ENCODE measurements around the gene ASB13. TPM values are rescaled to one million over a fixed set of nuclear protein-coding genes. Genes with fewer than 3 reads are reported as not detected.

Gene ASB13
- total RNA-seq, 1 experiment from 2014 or later, result 25.9 TPM

- peaks cover 30% of the 10 kb centered on the region; the same call in 1 of the 2 replicates for H3K79me2 ChIP-seq (ENCODE audit: insufficient read depth, low read length)
- ChIA-PET CTCF (no interaction called here), POLR2A (no interaction called here), RAD21 (ENCODE audit: low non-redundant PET in 1 of 2, low total read pairs in 2 of 2, uncharacterized antibody in 2 of 2, unreplicated experiment in 2 of 2) (no interaction called here)
- intact Hi-C loops (cut with micrococcal nuclease), result no loop called here
- H3K9me2 ChIP-seq (ENCODE audit: insufficient read depth), result no peaks in the 10 kb centered on the region
- H4K20me1 ChIP-seq (ENCODE audit: insufficient read depth), result no peaks in the 10 kb centered on the region
- no peak overlapping the region for H3K9ac ChIP-seq (ENCODE audit: low read length)
- no peak for DNase-seq (ENCODE audit: low read depth, low spot score)
- H3K4me2 ChIP-seq (ENCODE audit: low read length), result no peak overlapping the region
- BruUV-seq (replicated peaks), result no TSS peak
- no peak overlapping the region for H3K4me3 ChIP-seq (replicated peaks in 1 of 2; ENCODE audit: low read depth in 1 of 2, low read length in 2 of 2)
- H3K27me3 ChIP-seq (ENCODE audit: insufficient read depth, low read length), result no peaks in the 10 kb centered on the region
- H2AFZ ChIP-seq (ENCODE audit: low read depth, low read length, poor library complexity, severe bottlenecking), result no peak overlapping the region
- no peaks in the 10 kb centered on the region for H3K9me3 ChIP-seq (ENCODE audit: control insufficient read depth in 1 of 2, insufficient read depth in 1 of 2, low read depth in 1 of 2, low read length in 2 of 2)
- H3K36me3 ChIP-seq (ENCODE audit: control insufficient read depth in 1 of 2, insufficient read depth in 2 of 2, low read length in 2 of 2), result no peaks in the 10 kb centered on the region
- H3K4me1 ChIP-seq (ENCODE audit: control insufficient read depth in 1 of 2, insufficient read depth in 2 of 2, low read length in 2 of 2), result peaks cover 9 to 43% of the 10 kb centered on the region in 2 experiments; a peak in 3 of 4 replicates
- TF ChIP-seq ZFX (IDR thresholded peaks at IDR 0.05), result no peak
- no peak for TF ChIP-seq EZH2phosphoT487 (IDR thresholded peaks at IDR 0.05; ENCODE audit: borderline replicate concordance)
- no peak for TF ChIP-seq EZH2 (IDR thresholded peaks at IDR 0.05)
- no peak for TF ChIP-seq POLR2A (IDR thresholded peaks at IDR 0.05; ENCODE audit: borderline replicate concordance, extremely low read depth, insufficient read depth, insufficient read length)
- H3K27ac ChIP-seq (ENCODE audit: low read depth, low read length), result no peak overlapping the region
- ATAC-seq, result no peak
Observed at GRCh38 chr10:5662708-5663579, 3.5 kb downstream of the ASB13 start.

- CTCF ChIA-PET, result no interaction called here
- H3K36me3 ChIP-seq (ENCODE audit: control insufficient read depth in 1 of 2, insufficient read depth in 2 of 2, low read length in 2 of 2), result no peaks in the 10 kb centered on the region
- H4K20me1 ChIP-seq (ENCODE audit: insufficient read depth), result no peaks in the 10 kb centered on the region
- H3K9me2 ChIP-seq (ENCODE audit: insufficient read depth), result no peaks in the 10 kb centered on the region
- no peak overlapping the region for H2AFZ ChIP-seq (ENCODE audit: low read depth, low read length, poor library complexity, severe bottlenecking)
- BruUV-seq (replicated peaks), result no TSS peak
- H3K79me2 ChIP-seq (ENCODE audit: insufficient read depth, low read length), result peaks cover 35% of the 10 kb centered on the region; the same call in 1 of the 2 replicates
- no peak for ATAC-seq
- H3K9me3 ChIP-seq (ENCODE audit: control insufficient read depth in 1 of 2, insufficient read depth in 1 of 2, low read depth in 1 of 2, low read length in 2 of 2), result no peaks in the 10 kb centered on the region
- H3K4me1 ChIP-seq (ENCODE audit: control insufficient read depth in 1 of 2, insufficient read depth in 2 of 2, low read length in 2 of 2), result peaks cover 4 to 29% of the 10 kb centered on the region in 2 experiments; a peak in 3 of 4 replicates
- TF ChIP-seq FOSL1 (IDR thresholded peaks at IDR 0.05; ENCODE audit: low read depth), result no peak
- TF ChIP-seq ELF1 (IDR thresholded peaks at IDR 0.05; ENCODE audit: borderline replicate concordance, low read depth), result no peak
- no peak for TF ChIP-seq RAD21 (IDR thresholded peaks at IDR 0.05; ENCODE audit: low read depth)
- TF ChIP-seq YY1 (IDR thresholded peaks at IDR 0.05; ENCODE audit: extremely low read depth, insufficient replicate concordance, low read depth, low read length), result no peak
- TF ChIP-seq EZH2 (IDR thresholded peaks at IDR 0.05), result no peak
- TF ChIP-seq ATF3 (IDR thresholded peaks at IDR 0.05), result no peak
- TF ChIP-seq EGR1 (IDR thresholded peaks at IDR 0.05; ENCODE audit: low read depth), result no peak
- TF ChIP-seq CBX3 (IDR thresholded peaks at IDR 0.05; ENCODE audit: low read depth), result no peak
- no peak for TF ChIP-seq POLR2A (IDR thresholded peaks at IDR 0.05; ENCODE audit: borderline replicate concordance, extremely low read depth, insufficient read depth, insufficient read length)
- TF ChIP-seq SIN3A (IDR thresholded peaks at IDR 0.05; ENCODE audit: low read depth), result no peak
- TF ChIP-seq POLR2AphosphoS5 (IDR thresholded peaks at IDR 0.05; ENCODE audit: low read depth, low read length), result no peak
- no peak for TF ChIP-seq TCF7L2 (IDR thresholded peaks at IDR 0.05; ENCODE audit: borderline replicate concordance, extremely low read depth, insufficient read depth, insufficient read length)
- no peak for TF ChIP-seq SRF (IDR thresholded peaks at IDR 0.05; ENCODE audit: low read depth)
- TF ChIP-seq SP1 (IDR thresholded peaks at IDR 0.05; ENCODE audit: low read depth), result no peak
- no peak for TF ChIP-seq CTCF (IDR thresholded peaks at IDR 0.05 in 2 of 3, conservative IDR thresholded peaks at IDR 0.05 in 1 of 3; ENCODE audit: borderline replicate concordance in 1 of 3, insufficient read depth in 1 of 3, low read depth in 2 of 3, low read length in 2 of 3)
- no peak for TF ChIP-seq CEBPB (IDR thresholded peaks at IDR 0.05; ENCODE audit: low read depth)
- no peak for TF ChIP-seq MAX (IDR thresholded peaks at IDR 0.05)
- no peak for TF ChIP-seq EZH2phosphoT487 (IDR thresholded peaks at IDR 0.05; ENCODE audit: borderline replicate concordance)
- no peak overlapping the region for H3K4me2 ChIP-seq (ENCODE audit: low read length)
- no peaks in the 10 kb centered on the region for H3K27me3 ChIP-seq (ENCODE audit: insufficient read depth, low read length)
- RAD21 ChIA-PET (ENCODE audit: low non-redundant PET in 1 of 2, low total read pairs in 2 of 2, uncharacterized antibody in 2 of 2, unreplicated experiment in 2 of 2), result no interaction called here
- intact Hi-C loops (cut with micrococcal nuclease), result no loop called here
- no peak overlapping the region for H3K9ac ChIP-seq (ENCODE audit: low read length)
- no peak overlapping the region for H3K27ac ChIP-seq (ENCODE audit: low read depth, low read length)
- no peak for DNase-seq (ENCODE audit: low read depth, low spot score)
- H3K4me3 ChIP-seq (replicated peaks in 1 of 2; ENCODE audit: low read depth in 1 of 2, low read length in 2 of 2), result no peak overlapping the region
- POLR2A ChIA-PET, result no interaction called here
Observed at GRCh38 chr10:5661043-5661442, 5.4 kb downstream of the ASB13 start.

Measured in HCT116 (cell line).